OCI-LY7 (cell line): ENCODE measurements around the gene KLF13.

Source experiments
- CTCF ChIP-seq: fragments of 200-600 bp; sonication (generic); conservative IDR thresholded peaks from 2 replicates; pipeline ENCODE4 v1.5.1; 2014; ENCODE audit warnings: mild to moderate bottlenecking, antibody characterized with exemption, low read length, moderate library complexity, mixed read lengths
- EZH2phosphoT487 ChIP-seq: fragments of 200-600 bp; sonication (generic); IDR thresholded peaks from 2 replicates; pipeline ENCODE4 v1.6.1; 2018; ENCODE audit warnings: low read depth, borderline replicate concordance, mild to moderate bottlenecking, mixed run types, antibody characterized with exemption, low read length, moderate library complexity, mixed read lengths

GRCh38 chr15:31402003-31402402 is 75.4 kb downstream of the KLF13 start:
- TF ChIP-seq CTCF (no peak), EZH2phosphoT487 (no peak)
